Natural killer cell (primary cell): ENCODE data around the gene ECI1. TPM values are rescaled to one million over a fixed set of nuclear protein-coding genes. Genes with fewer than 3 reads are reported as not detected.

Source experiments
- ATAC-seq, 3 donors: fragments of 150-1000 bp in 2 of 3; fragments of 200-7000 bp in 1 of 3; cut with Tn5 transposase; 1 replicate in 1 of 3; 2 replicates in 2 of 3; pipeline ENCODE4 v1.10.0; 2021; ENCODE audit warnings: mild to moderate bottlenecking in 2 of 3, moderate library complexity in 2 of 3
- DNase-seq, 2 donors: peaks; one replicate each; pipeline versions ENCODE4 v3.0.0 to v3.0.0-alpha.2; 2013 to 2021; ENCODE audit warnings: mixed read lengths in 1 of 2
- H3K27ac ChIP-seq: one replicate; pipeline ENCODE4 v1.5.1; 2013; ENCODE audit warnings: mild to moderate bottlenecking, low read length
- H3K27me3 ChIP-seq: one replicate; pipeline ENCODE4 v1.6.1; 2013; ENCODE audit warnings: low read length; ENCODE audit not compliant: control insufficient read depth, insufficient read depth
- H3K36me3 ChIP-seq: one replicate; pipeline ENCODE4 v1.6.1; 2013; ENCODE audit warnings: low read length; ENCODE audit not compliant: control insufficient read depth, insufficient read depth
- H3K4me1 ChIP-seq: one replicate; pipeline ENCODE4 v1.6.1; 2013; ENCODE audit warnings: low read length; ENCODE audit not compliant: control insufficient read depth, insufficient read depth
- H3K4me3 ChIP-seq: one replicate; pipeline ENCODE4 v1.5.1; 2013; ENCODE audit warnings: low read length
- H3K9me3 ChIP-seq: one replicate; pipeline ENCODE4 v1.6.1; 2013; ENCODE audit warnings: low read length; ENCODE audit not compliant: control insufficient read depth, insufficient read depth
- H3K27ac Mint-ChIP-seq, 2 donors: one replicate each; pipeline ENCODE4 v1.8.0; 2022; ENCODE audit warnings: mild to moderate bottlenecking in 2 of 2, mixed read lengths in 2 of 2, moderate library complexity in 1 of 2
- H3K27me3 Mint-ChIP-seq, 2 donors: one replicate each; pipeline ENCODE4 v1.8.0; 2022; ENCODE audit warnings: low read depth in 2 of 2, mixed read lengths in 2 of 2
- H3K36me3 Mint-ChIP-seq: one replicate; pipeline ENCODE4 v1.8.0; 2022; ENCODE audit warnings: mixed read lengths
- H3K4me1 Mint-ChIP-seq, 2 donors: one replicate each; pipeline ENCODE4 v1.8.0; 2022; ENCODE audit warnings: mixed read lengths in 2 of 2
- H3K4me3 Mint-ChIP-seq: one replicate; pipeline ENCODE4 v1.8.0; 2022; ENCODE audit warnings: mild to moderate bottlenecking, moderate library complexity, mixed read lengths
- H3K9me3 Mint-ChIP-seq, 2 donors: one replicate each; pipeline ENCODE4 v1.8.0; 2022; ENCODE audit warnings: mixed read lengths in 2 of 2
- WGBS: methylation state at CpG from one replicate; pipeline ENCODE4 v1.1.7; 2013; ENCODE audit warnings: missing lambda C conversion rate; ENCODE audit not compliant: insufficient coverage; 5-methylcytosine and 5-hydroxymethylcytosine counted together
- intact Hi-C: fragments of 100-400 bp; cut with micrococcal nuclease; formaldehyde crosslinking; loops from one replicate; pipeline ENCODE4 v1.14.2; 2022
- total RNA-seq, 4 donors: library from RNA; stranded (reverse); fragments of 120-200 nt in 1 of 4; gene quantifications; one replicate each; pipeline versions ENCODE4 v1.2.3 to v1.2.4, GENCODE V29; 2013 to 2022
- TF ChIP-seq, protein P1 (sequence below): fragments of 200-600 bp; IDR thresholded peaks from one replicate; pipeline ENCODE4 v1.8.0; 2022; ENCODE audit warnings: antibody characterized with exemption

Gene ECI1
- total RNA-seq, 3 donors from 2014 or later (not counting 1 experiment from before 2014, with no cell fraction given), result 14.6 to 19.2 (median 19.0) TPM

- H3K36me3 ChIP-seq, result peaks cover 24% of the 10 kb centered on the region
- H3K9me3 Mint-ChIP-seq, result no peaks in the 10 kb centered on the region
These were observed 12.3 kb downstream of the ECI1 start for GRCh38 chr16:2238838-2239675.

GRCh38 chr16:2238150-2238837 is 13.1 kb downstream of the ECI1 start:
- Mint-ChIP-seq H3K4me3 (no peak overlapping the region), H3K27ac (no peak overlapping the region), H3K36me3 (no peaks in the 10 kb centered on the region), H3K9me3 (no peaks in the 10 kb centered on the region), H3K4me1 (no peaks in the 10 kb centered on the region), H3K27me3 (no peaks in the 10 kb centered on the region)
- no peak overlapping the region for H3K27ac ChIP-seq
- peaks cover 30% of the 10 kb centered on the region for H3K36me3 ChIP-seq
- TF ChIP-seq, protein P1, sequence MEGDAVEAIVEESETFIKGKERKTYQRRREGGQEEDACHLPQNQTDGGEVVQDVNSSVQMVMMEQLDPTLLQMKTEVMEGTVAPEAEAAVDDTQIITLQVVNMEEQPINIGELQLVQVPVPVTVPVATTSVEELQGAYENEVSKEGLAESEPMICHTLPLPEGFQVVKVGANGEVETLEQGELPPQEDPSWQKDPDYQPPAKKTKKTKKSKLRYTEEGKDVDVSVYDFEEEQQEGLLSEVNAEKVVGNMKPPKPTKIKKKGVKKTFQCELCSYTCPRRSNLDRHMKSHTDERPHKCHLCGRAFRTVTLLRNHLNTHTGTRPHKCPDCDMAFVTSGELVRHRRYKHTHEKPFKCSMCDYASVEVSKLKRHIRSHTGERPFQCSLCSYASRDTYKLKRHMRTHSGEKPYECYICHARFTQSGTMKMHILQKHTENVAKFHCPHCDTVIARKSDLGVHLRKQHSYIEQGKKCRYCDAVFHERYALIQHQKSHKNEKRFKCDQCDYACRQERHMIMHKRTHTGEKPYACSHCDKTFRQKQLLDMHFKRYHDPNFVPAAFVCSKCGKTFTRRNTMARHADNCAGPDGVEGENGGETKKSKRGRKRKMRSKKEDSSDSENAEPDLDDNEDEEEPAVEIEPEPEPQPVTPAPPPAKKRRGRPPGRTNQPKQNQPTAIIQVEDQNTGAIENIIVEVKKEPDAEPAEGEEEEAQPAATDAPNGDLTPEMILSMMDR, result no peak
- peaks cover 6% of the 10 kb centered on the region for H3K27me3 ChIP-seq
- H3K9me3 ChIP-seq, result no peaks in the 10 kb centered on the region
- no peak overlapping the region for H3K4me3 ChIP-seq
- ATAC-seq (no peak), DNase-seq (no peak)
- H3K4me1 ChIP-seq, result peaks cover 13% of the 10 kb centered on the region
- intact Hi-C loops, result no loop called here
- WGBS, result 72% methylated on average over 18 of the region's 18 CpGs

More at GRCh38 chr16:2238838-2239675, 12.3 kb downstream of the ECI1 start:
- TF ChIP-seq, protein P1, result no peak
- Mint-ChIP-seq H3K27me3 (no peaks in the 10 kb centered on the region), H3K36me3 (no peaks in the 10 kb centered on the region), H3K4me1 (no peaks in the 10 kb centered on the region), H3K4me3 (no peak overlapping the region), H3K27ac (no peak overlapping the region)
- ATAC-seq, result no peak
- H3K4me1 ChIP-seq, result peaks cover 13% of the 10 kb centered on the region
- no peak overlapping the region for H3K27ac ChIP-seq
- WGBS, result 95% methylated on average over 15 of the region's 15 CpGs
- DNase-seq, result no peak
- intact Hi-C loops, result no loop called here
- no peaks in the 10 kb centered on the region for H3K9me3 ChIP-seq
- H3K4me3 ChIP-seq, result no peak overlapping the region
- H3K27me3 ChIP-seq, result peaks cover 6% of the 10 kb centered on the region

GRCh38 chr16:2237493-2238149 is 13.8 kb downstream of the ECI1 start:
- Mint-ChIP-seq H3K9me3 (no peaks in the 10 kb centered on the region), H3K27me3 (no peaks in the 10 kb centered on the region), H3K27ac (no peak overlapping the region), H3K36me3 (no peaks in the 10 kb centered on the region), H3K4me1 (no peaks in the 10 kb centered on the region), H3K4me3 (no peak overlapping the region)
- 24% methylated on average over 65 of the region's 65 CpGs for WGBS
- H3K27ac ChIP-seq, result no peak overlapping the region
- no peak for ATAC-seq
- TF ChIP-seq, protein P1, result no peak
- no peak for DNase-seq
- no peaks in the 10 kb centered on the region for H3K9me3 ChIP-seq
- no peak overlapping the region for H3K4me3 ChIP-seq
- intact Hi-C loops, result no loop called here
- peaks cover 33% of the 10 kb centered on the region for H3K36me3 ChIP-seq
- peaks cover 13% of the 10 kb centered on the region for H3K4me1 ChIP-seq
- H3K27me3 ChIP-seq, result peaks cover 6% of the 10 kb centered on the region
